AG09309 (cell line): ENCODE results near the gene SLN.

ENCODE experiments used
- DNase-seq: peaks from one replicate; pipeline ENCODE4 v3.0.0-alpha.2; 2010; ENCODE audit warnings: low read depth
- H3K4me3 ChIP-seq: 2 replicates; pipeline ENCODE4 v1.5.1; 2011; ENCODE audit warnings: mild to moderate bottlenecking, low read depth, low read length, moderate library complexity; ENCODE audit not compliant: control insufficient read depth
- TF ChIP-seq, protein P1 (sequence below): IDR thresholded peaks from 2 replicates; pipeline ENCODE4 v1.5.1; 2011; ENCODE audit warnings: mild to moderate bottlenecking, low read depth, low read length, inconsistent platforms; ENCODE audit not compliant: insufficient read depth, control insufficient read depth; ENCODE audit errors: missing control alignments

SLN gene

DNA sequence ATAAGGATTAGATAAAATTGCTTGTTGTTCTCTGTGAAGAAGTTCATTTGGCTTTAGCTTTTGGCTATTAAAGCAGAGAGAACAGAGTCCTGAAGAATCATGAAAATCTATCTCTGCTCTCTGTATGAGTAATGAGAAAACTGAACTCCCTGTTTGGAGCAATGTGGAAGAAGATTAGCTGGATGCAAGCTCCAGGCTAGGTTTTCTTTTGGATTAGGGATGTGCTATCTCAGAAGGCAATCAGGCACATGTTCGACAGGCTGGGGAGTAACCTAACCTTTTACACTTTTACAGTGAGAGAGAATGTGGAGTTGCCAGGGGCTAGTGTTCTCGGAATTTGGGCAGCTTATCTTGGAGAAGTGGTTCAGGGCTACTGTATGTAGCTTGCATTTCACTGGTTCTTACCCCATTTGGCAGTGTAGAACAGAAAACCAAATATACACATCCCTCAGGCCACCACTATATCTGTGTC, 8.5 kb upstream of the SLN start:
- TF ChIP-seq, protein P1, sequence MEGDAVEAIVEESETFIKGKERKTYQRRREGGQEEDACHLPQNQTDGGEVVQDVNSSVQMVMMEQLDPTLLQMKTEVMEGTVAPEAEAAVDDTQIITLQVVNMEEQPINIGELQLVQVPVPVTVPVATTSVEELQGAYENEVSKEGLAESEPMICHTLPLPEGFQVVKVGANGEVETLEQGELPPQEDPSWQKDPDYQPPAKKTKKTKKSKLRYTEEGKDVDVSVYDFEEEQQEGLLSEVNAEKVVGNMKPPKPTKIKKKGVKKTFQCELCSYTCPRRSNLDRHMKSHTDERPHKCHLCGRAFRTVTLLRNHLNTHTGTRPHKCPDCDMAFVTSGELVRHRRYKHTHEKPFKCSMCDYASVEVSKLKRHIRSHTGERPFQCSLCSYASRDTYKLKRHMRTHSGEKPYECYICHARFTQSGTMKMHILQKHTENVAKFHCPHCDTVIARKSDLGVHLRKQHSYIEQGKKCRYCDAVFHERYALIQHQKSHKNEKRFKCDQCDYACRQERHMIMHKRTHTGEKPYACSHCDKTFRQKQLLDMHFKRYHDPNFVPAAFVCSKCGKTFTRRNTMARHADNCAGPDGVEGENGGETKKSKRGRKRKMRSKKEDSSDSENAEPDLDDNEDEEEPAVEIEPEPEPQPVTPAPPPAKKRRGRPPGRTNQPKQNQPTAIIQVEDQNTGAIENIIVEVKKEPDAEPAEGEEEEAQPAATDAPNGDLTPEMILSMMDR, result no peak
- H3K4me3 ChIP-seq, result no peak overlapping the region
- DNase-seq, result no peak

DNA sequence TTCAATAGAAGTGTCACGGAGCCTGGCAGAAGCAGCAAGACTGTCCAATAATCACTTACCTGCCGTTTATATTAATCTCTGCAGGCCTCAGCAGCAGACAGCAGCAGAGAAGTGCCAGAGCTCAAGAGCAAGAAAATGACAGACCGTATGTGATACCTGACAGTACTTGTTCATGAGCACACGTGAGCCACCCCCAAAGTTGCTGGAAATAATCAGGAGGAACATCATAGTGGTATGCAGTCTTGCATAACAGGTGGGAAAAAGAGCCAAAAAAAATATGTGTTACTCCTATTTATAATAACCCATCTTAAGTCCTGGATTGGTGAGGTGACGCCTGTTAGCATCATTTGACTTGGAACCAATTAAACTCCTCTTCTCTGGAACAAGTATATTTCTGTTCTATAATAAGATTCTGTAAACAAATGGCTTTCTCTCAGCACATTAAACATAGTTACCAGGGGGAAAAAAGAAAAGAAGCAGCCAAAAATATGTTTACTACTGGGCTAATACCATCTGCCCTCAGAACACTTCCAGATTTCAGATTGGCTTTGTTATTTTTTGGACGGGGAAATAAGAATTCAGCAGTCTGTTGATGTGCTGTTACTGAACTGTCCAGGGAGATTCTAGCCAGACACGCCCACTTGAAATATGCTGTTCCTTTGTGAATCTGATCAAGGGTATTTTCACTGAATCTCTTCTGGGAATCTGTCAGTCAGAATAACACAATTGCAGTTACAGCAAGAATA, 7.9 kb upstream of the SLN start:
- TF ChIP-seq, protein P1, result no peak
- no peak overlapping the region for H3K4me3 ChIP-seq
- no peak for DNase-seq

DNA sequence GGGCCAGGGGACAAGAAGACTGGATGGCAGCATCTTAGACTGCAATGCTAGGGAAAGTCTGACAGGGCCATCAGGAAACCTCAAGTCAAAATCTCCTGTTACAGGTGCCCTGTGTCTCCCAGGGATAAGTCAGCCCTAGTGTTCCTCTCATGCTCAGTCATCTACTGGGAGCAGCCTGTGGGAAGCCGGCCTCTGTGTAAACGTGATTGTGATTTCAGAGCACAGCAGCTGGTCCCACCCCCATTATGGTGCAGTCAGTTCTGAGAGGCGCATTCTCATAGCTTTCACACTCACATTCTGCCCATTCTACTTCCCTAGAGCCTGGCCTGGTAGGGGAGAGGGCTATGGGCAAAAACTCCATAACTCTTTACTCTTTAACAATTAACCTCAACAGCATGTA, 7.2 kb upstream of the SLN start:
- no peak for DNase-seq
- TF ChIP-seq, protein P1, result no peak
- no peak overlapping the region for H3K4me3 ChIP-seq

DNA sequence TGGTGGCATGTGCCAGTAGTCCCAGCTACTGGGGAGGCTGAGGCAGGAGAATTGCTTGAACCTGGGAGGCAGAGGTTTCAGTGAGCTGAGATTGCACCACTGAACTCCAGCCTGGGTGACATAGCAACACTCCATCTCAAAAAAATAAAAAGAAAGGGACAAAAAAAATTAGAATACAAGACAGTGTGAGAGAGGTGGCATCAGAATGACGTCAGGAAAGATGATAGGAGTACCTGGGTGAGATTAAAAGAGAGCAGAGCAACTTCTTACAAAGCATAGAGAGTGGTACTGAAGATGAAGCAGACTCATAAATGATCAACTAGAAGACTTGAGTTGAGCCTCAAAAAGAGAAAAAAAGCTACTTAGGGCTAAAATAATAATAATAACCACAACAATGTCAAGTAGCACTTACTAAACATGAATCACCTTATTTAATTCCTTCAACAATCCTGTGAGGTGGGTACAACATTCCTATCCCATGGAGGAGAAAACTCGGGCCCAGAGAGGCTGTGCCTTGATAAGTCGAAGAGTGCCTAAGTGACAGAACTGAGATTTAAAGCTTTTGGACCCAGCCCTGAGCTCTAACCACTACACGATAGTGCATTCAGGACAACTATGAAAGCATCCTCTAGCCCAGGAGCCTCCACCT, 5.2 kb upstream of the SLN start:
- no peak overlapping the region for H3K4me3 ChIP-seq
- DNase-seq, result no peak
- TF ChIP-seq, protein P1, result no peak

DNA sequence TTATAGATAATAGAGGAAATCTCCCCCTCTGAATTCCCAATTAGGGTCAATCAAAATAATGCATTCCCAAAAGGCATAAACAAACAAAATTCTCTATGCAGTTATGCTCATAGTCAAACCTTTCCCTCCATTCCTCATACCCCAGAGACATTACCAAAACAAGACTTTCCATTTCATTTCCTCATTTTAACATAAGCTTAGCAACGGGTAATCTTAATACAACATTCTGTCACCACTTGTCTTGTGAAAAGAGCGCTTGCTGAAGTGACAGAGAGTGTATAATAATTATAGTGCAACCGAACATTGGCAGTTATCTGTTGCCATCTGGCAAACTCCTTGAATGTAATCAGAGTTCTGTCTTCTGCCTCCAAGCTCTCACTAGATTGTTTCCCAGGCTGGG, 1.2 kb upstream of the SLN start:
- no peak overlapping the region for H3K4me3 ChIP-seq
- no peak for DNase-seq
- TF ChIP-seq, protein P1, result no peak

DNA sequence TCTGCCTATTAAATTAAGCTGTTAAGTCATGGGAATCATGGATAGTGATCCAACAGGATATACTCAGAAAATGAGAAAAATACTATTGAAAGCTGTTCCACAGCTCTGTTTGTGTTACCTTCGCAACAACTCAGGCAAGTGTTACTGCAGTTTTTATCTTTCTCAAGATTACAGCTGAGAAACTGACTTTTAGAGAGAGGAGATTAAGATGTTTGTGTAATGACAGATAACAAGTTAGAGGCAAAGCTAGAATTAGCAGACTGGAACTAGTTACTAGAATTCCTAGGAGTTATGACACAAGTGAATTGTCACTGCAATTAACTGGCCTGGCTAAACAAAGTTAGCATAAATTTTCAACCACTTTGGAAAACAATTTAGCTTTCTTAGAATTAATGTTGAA, 1.6 kb downstream of the SLN start:
- no peak for DNase-seq
- no peak overlapping the region for H3K4me3 ChIP-seq
- TF ChIP-seq, protein P1, result no peak

DNA sequence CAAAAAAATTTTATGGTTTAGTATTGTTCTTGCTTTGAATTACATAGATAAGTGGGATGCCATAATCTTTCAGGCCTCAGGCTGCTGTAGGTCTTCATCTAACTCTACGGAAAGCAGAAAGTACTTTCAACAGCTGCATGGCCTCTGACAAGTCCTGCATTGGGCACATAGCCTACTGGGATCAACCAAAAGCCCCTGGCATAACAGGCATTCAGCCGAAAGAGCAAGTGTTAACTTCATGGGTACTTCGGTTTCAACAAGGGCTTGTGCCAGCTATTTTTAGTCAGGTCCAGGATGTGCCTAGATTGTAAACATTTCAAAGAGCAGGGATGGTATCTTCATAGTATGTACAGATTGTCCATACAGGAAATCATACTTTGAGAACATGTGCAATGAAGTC, 3.1 kb downstream of the SLN start:
- TF ChIP-seq, protein P1, result no peak
- H3K4me3 ChIP-seq, result no peak overlapping the region
- DNase-seq, result no peak
